Fibroblast of peridontal ligament (primary cell): Measurements from ENCODE around the gene ALDH1B1.
"Not testable (repeated sequence)": the region's sequence is repeated elsewhere in the genome, so short reads cannot be mapped to it uniquely, and the experiment has no call there.

Experiments used
- DNase-seq: peaks from one replicate; pipeline ENCODE4 v3.0.0-alpha.2; 2010; ENCODE audit errors: extremely low read depth

The ALDH1B1 gene

GRCh38 chr9:38361473-38361850 lies 31.0 kb upstream of the ALDH1B1 start:
- no peak for DNase-seq

GRCh38 chr9:38362852-38363588 lies 29.5 kb upstream of the ALDH1B1 start:
- peak; percentile 89 for DNase-seq

- DNase-seq = no peak
Measured at GRCh38 chr9:38363589-38363925, 28.9 kb upstream of the ALDH1B1 start.

GRCh38 chr9:38367898-38368297 lies 24.6 kb upstream of the ALDH1B1 start:
- no peak for DNase-seq

GRCh38 chr9:38368731-38369130 lies 23.8 kb upstream of the ALDH1B1 start:
- DNase-seq = no peak

DNA sequence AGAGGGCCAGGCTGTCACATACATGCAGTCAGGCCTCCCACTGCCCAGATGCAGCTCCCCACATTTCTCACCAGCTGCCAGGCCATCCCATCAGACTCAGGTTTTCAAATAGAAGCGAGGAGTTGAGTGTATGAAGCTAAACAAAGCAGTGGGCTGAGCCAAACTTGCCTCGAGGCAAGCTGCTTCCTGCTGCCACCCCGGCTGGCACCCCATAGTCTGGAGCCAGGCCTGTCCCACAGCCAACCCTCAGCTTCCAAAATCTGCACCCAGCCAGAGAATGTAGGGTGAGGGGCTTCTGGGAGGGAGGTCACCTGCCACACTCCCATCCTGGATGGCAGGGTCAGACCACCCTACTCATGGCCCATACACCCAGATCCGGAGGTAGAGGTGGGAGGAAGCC lies 22.3 kb upstream of the ALDH1B1 start:
- no peak for DNase-seq

- no peak for DNase-seq
Measured at GRCh38 chr9:38371495-38371894, 21.0 kb upstream of the ALDH1B1 start.

- DNase-seq = no peak
Measured at GRCh38 chr9:38372762-38373619, 19.5 kb upstream of the ALDH1B1 start.

GRCh38 chr9:38373679-38374078 lies 18.8 kb upstream of the ALDH1B1 start:
- no peak for DNase-seq

DNA sequence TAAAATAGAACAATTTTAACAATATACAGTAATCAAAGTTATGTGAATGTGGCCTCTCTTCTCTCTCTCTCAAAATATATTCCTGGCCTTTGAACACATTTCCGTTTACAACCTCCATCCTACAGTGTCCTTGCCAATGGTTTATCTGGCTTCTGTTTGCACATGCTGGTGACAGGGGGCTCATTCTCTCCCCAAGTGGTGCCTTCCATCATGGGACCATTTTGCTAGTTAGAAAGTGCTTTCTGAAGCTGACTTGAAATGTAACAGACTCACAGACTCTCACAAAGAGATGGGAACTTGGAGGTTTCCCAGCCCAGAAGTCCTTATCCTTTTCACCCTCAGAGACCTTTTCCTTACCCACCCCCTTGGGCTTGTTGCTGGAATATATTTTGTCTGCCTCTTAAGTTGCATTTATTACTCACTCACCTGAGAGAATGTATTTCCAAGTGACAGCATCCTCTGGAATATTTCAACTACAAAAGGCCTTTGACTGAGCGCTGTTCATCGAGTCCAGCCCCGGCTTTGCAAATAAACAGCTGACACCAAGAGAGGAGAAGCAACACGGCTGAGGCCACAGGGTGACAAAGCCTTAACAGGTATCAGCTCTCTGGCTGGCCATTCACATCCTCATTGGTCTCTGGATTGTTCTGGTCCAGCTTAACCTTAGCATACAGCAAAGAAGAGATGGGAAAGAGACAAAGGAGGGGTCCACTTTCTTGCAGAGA lies 17.5 kb upstream of the ALDH1B1 start:
- DNase-seq = no peak

- no peak for DNase-seq
Measured at GRCh38 chr9:38375572-38375963, 16.9 kb upstream of the ALDH1B1 start.

DNA sequence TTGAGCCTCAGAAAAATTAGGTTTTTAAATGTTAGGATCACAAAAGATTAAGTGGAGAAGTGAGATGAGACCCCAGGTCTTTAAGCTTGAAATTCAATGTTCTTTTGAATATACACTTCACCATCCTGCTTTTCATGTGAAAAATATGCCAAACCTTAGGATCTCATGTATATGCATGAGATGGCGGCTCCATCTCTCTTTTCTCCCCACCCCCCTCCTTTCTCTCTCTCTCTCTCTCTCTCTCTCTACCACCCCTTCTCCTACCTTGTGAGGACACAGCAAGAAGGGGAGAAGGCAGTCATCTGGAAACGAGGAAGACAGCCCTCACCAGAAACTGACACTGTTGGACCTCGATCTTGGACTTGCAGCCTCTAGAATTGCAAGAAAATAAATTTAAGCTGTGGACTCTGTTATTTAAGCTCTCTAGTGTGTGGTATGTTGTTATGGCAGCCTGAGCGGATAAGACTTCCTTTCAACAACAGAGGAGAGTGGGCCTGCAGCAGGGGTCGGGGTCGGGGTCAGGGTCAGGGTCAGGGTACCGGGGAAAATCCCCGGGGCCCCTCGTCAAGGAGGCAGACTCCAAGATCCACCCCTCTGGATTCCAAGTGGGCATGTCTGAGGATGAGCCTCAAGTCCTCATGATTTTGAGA lies 16.4 kb upstream of the ALDH1B1 start:
- DNase-seq = no peak

GRCh38 chr9:38377336-38378083 lies 15.0 kb upstream of the ALDH1B1 start:
- DNase-seq = not testable (repeated sequence)

DNA sequence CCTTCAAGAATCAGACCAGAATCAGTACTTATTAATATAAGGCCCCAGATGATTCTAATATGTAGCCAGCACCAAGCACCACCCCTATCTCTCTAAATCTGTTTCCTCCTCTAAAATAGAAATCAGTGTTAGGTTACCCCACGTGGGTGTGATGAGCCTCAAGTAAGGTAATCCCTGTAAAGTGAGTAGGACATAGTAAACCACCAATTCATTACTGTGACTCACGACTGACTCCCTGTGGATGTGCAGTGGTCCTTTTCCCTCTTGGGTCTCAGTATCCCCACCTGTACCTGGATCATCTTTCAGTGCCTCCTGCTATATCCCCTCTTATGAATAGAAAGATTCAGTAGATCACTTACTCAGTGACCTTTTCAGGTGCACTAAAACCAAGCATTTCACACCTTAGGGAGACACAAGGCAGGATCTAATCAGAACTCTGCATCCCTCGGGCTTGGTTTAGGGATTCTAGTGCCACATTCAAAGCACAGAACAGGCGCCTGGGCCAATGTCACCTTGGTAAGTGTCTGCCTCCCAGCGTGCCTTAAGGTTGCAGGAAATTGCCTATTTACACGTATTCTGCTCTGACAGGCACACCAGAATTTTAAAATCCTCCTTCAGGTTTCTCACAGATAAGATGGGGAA lies 12.2 kb upstream of the ALDH1B1 start:
- no peak for DNase-seq

DNA sequence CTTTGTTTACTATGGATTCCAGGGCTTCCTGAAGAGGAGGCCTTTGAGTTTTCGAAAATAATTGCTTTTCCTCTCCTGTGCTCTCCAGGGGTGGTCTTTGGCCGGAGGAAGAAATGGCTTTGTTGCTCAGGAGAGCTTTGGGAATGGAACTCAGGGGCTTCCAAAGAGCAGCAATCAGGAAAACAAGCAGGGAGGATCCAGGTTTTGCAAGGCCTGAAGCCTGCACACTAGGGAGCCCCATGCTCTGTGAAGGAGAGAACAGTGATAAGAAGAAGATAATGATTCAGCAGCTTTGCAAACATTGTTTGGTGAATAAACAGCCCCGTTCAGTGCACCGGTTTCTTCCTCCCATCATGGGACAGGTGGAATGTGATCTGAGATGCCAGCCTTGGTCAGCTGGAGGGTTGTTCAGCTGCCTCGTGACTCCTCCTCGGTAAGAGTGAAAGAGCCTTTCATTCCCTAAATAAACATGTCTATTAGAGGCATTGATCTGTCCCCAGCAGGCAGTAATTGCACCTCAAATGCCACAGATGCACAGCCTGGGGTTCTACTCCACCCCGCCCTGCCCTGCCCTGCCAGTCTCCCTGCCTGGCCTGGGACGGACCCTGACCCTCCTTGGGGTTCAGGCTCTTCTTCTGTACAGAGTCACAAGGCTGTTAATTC lies 11.5 kb upstream of the ALDH1B1 start:
- DNase-seq = no peak

DNA sequence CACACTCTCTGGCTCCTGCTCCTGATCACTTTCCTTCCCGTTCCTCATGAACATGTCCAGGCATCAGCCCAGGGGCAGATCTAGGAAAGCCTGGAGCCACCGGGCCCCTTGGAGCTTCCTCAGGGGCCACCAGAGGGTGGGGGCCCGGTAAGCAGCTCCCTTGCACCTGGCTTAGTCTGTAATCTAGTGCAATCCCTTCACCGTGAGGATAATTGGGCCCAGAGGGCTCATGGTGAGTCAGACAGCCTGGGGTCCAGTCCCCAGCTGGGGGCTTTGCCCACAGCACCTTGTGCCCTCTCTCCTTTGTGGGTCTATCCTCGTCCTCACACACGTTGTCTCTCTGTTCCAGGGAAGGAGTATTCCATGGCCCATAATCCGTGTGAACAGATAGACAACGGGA lies 10.4 kb upstream of the ALDH1B1 start:
- DNase-seq = no peak

DNA sequence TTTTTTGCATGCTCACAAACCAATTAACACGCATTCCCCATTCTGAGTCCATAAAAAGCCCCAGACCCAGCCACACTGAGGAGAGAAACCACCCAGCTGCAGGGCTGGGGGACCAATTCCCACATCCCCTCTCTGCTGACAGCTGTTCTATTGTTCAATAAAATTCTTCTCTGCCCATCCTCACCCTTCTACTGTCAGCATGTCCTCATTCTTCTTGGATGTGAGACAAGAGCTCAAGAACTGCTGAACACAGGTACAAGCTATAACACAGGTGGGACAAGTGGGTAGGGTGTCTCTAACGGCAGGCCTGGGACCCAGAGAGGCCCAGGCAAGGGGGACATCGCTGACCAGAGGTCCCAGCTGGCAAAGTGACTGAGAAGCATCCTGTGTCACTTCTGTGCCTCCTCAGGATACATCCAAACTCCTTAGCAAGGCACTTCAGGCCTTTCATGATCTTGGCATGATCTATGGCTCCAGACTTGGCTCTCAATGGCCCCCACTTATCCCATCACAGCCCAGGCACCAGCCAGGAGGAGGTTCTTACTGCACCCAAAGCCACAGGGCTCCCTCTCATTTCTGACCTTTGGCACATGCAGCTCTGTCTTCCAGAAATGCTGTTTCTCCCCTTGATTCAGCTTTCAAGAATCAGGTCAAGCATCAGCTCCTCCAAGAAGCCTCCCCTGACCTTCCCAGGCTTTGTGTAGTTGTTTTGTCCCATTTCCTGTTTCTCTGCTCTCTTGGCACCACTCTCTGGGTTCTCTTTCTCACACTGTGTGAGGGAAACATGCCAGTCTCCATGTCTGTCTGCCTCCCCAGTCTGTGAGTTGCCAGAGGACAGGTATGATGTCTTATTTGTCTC lies 7.3 kb upstream of the ALDH1B1 start:
- no peak for DNase-seq

DNA sequence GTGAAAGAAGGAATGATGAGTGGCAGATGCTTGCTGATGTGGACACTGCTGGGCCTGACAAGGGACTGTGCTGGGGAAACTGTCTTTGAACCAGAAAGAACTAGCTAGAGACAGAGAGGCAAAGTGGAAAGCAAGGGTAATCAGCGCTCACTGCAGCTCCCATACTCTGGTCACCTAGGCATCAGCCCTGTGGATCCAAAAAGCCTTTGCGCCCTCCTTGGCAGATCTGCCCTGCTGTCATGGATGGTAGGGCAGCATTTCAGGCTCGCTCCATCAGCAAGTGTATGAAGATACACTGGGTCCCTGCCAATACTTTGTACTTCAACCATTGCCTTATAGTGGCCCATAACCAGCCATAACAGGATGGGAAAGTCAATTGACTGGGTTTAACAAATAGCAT lies 6.6 kb upstream of the ALDH1B1 start:
- no peak for DNase-seq

DNA sequence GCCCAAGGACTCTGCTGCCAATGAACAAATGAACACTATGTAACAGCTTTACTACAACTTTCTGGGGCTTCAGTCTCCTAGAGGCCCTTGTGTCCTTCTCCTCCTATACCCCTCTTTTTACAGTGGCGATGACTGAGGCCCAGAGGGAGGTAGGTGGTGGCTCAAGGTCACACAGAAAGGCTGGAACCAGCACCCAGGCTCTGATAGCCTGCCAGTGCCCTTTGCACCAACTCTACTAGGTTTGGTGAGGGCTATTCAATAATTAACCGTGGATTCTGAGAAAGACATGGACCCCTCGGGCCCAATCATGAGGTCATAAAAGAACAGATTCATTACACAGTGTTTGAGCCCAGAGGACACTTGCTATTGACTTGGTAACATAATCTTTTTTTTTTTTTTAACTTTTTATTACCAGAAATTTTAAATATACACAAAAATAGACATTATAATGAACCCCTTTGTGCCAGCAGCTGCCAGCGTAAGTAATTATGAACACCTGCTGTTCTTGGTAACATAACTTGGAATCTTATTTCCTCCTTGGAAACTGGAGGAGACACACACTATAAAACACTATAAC lies 6.1 kb upstream of the ALDH1B1 start:
- no peak for DNase-seq
